KOPT-K1 (cell line): ENCODE results near the gene USP38.
A peak's percentile ranks its signal among the peaks of the same experiment; 100 is the strongest.
"Not testable (repeated sequence)": the region's sequence is repeated elsewhere in the genome, so short reads cannot be mapped to it uniquely, and the experiment has no call there.

Experiments
- H3K27ac ChIP-seq: fragments of 200-600 bp; sonication (generic); 2 replicates; pipeline ENCODE4 v1.5.1; 2016; ENCODE audit warnings: antibody characterized with exemption, mild to moderate bottlenecking, low read depth, low read length; ENCODE audit not compliant: poor library complexity, severe bottlenecking
- H3K36me3 ChIP-seq: fragments of 200-600 bp; sonication (generic); 2 replicates; pipeline ENCODE4 v1.5.1; 2017; ENCODE audit warnings: antibody characterized with exemption, mild to moderate bottlenecking, low read length, moderate library complexity; ENCODE audit not compliant: insufficient read depth
- H3K9me3 ChIP-seq: fragments of 200-600 bp; sonication (generic); 2 replicates; pipeline ENCODE4 v1.5.1; 2017; ENCODE audit warnings: antibody characterized with exemption, low read length, mild to moderate bottlenecking; ENCODE audit not compliant: insufficient read depth, poor library complexity, severe bottlenecking

Gene USP38

GRCh38 chr4:143184503-143185252, at the start of gene USP38:
USP38 (plus strand) TSS chr4:143184917; CDS start chr4:143185451, 534 bp downstream.
- Histone ChIP-seq H3K36me3 (peaks cover 12% of the 10 kb centered on the region), H3K27ac (peak within 1 kb of the TSS; percentile 87), H3K9me3 (no peaks in the 10 kb centered on the region)

- H3K9me3 ChIP-seq = no peaks in the 10 kb centered on the region
- H3K36me3 ChIP-seq = no peaks in the 10 kb centered on the region
- no peak overlapping the region for H3K27ac ChIP-seq
These were observed 49.4 kb upstream of the USP38 start for GRCh38 chr4:143135358-143135757.

DNA sequence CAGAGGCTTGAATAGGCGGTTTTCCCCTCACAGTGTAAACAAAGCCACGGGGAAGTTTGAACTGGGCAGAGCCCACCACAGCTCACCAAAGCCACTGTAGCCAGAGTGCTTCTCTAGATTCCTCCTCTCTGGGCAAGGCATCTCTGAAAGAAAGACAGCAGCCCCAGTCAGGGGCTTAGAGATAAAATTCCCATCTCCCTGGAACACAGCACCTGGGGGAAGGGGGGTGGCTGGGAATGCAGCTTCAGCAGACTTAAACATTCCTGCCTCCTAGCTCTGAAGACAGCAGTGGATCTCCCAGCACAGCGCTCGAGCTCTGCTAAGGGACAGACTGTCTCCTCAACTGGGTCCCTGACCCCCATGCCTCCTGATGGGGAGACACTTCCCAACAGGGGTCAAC, 44.0 kb upstream of the USP38 start:
- H3K27ac ChIP-seq = no peak overlapping the region
- no peaks in the 10 kb centered on the region for H3K9me3 ChIP-seq
- no peaks in the 10 kb centered on the region for H3K36me3 ChIP-seq

GRCh38 chr4:143148521-143148920, 36.2 kb upstream of the USP38 start:
- Histone ChIP-seq H3K9me3 (no peaks in the 10 kb centered on the region), H3K27ac (no peak overlapping the region), H3K36me3 (no peaks in the 10 kb centered on the region)

GRCh38 chr4:143156853-143157252, 27.9 kb upstream of the USP38 start:
- Histone ChIP-seq H3K9me3 (no peaks in the 10 kb centered on the region), H3K27ac (no peak overlapping the region), H3K36me3 (no peaks in the 10 kb centered on the region)

GRCh38 chr4:143163614-143164013, 21.1 kb upstream of the USP38 start:
- no peaks in the 10 kb centered on the region for H3K36me3 ChIP-seq
- H3K9me3 ChIP-seq = no peaks in the 10 kb centered on the region
- no peak overlapping the region for H3K27ac ChIP-seq

- not testable (repeated sequence) for H3K36me3 ChIP-seq, H3K27ac ChIP-seq, H3K9me3 ChIP-seq
These were observed 18.0 kb upstream of the USP38 start for GRCh38 chr4:143166722-143167121.

DNA sequence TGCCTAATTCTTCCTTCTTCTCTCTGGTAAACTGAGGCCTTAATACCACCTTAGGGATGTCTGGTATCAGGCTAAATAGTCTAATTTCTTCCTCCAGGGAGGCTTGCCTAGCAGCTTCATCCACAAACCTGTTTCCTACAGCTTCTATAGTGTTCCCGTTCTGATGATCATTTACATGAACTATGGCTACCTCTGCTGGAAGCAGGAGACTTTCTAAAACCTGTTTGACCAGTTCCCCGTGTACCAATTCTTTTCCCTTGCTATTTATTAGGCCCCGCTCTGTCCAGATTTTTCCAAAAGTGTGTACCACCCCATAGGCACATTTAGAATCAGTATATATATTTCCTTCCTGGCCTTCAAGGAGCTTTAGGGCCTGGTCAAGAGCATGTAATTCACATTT, 5.8 kb upstream of the USP38 start:
- Histone ChIP-seq H3K27ac (no peak overlapping the region), H3K9me3 (peaks cover 31% of the 10 kb centered on the region), H3K36me3 (no peaks in the 10 kb centered on the region)

GRCh38 chr4:143183513-143184216, 1.1 kb upstream of the USP38 start:
- Histone ChIP-seq H3K27ac (peak overlapping the region; percentile 87), H3K36me3 (peaks cover 3% of the 10 kb centered on the region; the same call in 1 of the 2 replicates), H3K9me3 (peaks cover 7% of the 10 kb centered on the region)

- Histone ChIP-seq H3K9me3 (peaks cover 2% of the 10 kb centered on the region), H3K36me3 (peaks cover 7% of the 10 kb centered on the region), H3K27ac (peak overlapping the region; percentile 87)
These were observed 557 bp upstream of the USP38 start for GRCh38 chr4:143184217-143184502.

DNA sequence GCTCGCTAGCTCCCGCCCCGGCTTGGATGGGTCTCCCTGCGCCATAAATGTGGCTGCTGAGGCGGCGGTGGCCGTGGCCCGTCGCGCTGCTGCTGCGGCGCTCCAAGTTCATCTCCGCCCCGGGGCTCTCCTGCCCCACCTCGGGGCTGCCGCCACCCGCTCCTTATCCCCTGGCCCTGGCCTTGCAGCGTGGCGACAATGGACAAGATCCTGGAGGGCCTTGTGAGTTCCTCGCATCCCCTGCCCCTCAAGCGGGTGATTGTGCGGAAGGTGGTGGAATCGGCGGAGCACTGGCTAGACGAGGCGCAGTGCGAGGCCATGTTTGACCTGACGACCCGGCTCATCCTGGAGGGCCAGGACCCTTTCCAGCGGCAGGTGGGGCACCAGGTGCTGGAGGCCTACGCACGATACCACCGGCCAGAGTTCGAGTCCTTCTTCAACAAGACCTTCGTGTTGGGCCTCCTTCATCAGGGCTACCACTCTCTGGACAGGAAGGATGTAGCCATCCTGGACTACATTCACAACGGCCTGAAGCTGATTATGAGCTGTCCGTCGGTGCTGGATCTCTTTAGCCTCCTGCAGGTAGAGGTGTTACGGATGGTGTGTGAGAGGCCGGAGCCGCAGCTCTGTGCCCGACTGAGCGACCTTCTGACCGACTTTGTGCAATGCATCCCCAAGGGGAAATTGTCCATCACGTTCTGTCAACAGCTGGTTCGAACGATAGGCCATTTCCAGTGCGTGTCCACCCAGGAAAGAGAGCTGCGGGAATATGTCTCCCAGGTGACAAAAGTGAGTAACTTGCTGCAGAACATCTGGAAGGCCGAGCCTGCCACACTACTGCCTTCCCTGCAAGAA, 763 bp downstream of the USP38 start:
- H3K36me3 ChIP-seq = peaks cover 20% of the 10 kb centered on the region
- no peaks in the 10 kb centered on the region for H3K9me3 ChIP-seq
- peak overlapping the region; percentile 87 for H3K27ac ChIP-seq

DNA sequence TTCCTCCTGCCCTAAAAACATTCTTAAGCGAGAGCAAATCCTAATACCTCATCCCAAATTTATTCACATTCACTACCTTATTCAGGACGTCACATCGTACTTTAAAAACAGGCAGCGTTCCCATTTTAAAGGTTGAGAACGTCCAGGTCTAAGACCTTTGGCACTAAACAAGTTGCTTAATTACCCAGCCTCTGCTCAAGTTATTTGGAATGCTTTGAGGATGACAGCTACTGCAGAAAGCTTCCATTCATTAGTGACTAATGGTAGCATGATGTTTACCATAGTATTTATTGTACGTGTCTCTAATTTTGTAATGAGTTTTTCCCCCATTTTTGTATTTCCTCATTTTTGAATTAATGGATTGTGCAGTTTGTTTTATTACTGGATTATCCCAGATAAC, 1.5 kb downstream of the USP38 start:
- Histone ChIP-seq H3K9me3 (no peaks in the 10 kb centered on the region), H3K36me3 (peaks cover 28% of the 10 kb centered on the region), H3K27ac (peak overlapping the region; percentile 87)

DNA sequence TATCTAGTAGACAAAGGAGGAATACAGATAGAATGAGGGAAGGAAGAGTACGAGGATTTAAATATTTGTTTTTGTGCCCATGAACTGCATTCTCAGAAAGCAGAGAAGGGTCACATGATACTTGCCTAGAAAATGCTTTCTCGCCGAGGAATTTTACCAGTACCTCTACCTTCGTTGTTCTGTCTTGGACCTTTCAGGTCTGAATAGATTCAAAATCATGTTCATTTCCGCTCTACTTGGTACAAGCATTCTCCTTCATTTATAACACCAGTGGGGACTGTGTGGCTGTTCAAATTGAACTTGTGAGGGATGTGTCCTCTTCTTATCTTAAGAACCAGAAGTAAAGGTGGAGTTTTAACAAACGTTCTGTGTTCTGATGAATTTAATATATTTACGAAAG, 1.9 kb downstream of the USP38 start:
- H3K27ac ChIP-seq = peak overlapping the region; percentile 87
- H3K9me3 ChIP-seq = no peaks in the 10 kb centered on the region
- peaks cover 32% of the 10 kb centered on the region for H3K36me3 ChIP-seq

DNA sequence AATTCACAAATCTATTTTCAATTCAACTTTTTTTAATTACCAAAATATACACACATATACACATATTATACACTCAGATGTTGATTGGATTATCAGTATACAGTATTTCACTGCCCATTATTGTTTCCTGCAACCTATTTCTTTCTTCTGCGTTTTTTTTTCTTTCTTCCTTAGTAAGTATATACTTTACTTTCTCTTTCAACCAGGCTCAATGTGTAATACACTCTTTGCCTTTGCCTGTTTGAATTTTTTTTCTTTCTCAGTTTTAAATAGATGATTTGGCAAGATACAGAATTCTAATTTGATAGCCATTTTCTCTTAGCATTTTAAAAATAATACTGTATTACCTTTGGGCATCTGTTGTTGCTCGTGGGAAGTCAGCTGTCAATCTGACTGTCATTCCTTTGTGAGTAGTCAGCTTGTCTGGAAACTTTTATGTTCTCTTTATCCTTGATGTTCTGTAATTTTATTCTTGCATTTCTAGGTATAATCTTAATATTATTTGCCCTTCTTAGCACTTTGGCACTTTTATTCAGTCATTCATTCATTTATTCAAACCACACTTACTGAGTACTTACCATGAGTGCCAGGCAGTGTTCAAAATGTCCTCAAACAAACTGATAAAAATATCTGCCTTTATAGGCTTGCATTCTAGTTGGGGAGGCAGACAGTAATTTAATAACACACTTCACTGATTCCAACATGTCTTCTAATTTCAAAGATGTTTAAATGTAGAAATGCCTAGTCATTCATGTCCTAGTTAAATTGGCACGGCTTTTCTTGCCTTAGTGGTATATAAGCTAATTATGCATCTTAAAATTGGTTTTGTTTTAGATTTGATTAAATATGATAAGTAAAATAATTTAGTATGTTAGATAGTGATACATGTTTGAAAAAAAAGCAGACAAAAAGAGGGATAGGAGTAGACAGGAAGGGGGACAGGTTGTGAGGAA, 3.7 kb downstream of the USP38 start:
- Histone ChIP-seq H3K9me3 (no peaks in the 10 kb centered on the region), H3K36me3 (peaks cover 50% of the 10 kb centered on the region), H3K27ac (peak overlapping the region; percentile 2)
